ENCODE measurements around the gene KHDRBS2. TPM values are rescaled to one million over a fixed set of nuclear protein-coding genes. Genes with fewer than 3 reads are reported as not detected.

Gene KHDRBS2
- total RNA-seq, 1 donor from 2014 or later = not detected

DNA sequence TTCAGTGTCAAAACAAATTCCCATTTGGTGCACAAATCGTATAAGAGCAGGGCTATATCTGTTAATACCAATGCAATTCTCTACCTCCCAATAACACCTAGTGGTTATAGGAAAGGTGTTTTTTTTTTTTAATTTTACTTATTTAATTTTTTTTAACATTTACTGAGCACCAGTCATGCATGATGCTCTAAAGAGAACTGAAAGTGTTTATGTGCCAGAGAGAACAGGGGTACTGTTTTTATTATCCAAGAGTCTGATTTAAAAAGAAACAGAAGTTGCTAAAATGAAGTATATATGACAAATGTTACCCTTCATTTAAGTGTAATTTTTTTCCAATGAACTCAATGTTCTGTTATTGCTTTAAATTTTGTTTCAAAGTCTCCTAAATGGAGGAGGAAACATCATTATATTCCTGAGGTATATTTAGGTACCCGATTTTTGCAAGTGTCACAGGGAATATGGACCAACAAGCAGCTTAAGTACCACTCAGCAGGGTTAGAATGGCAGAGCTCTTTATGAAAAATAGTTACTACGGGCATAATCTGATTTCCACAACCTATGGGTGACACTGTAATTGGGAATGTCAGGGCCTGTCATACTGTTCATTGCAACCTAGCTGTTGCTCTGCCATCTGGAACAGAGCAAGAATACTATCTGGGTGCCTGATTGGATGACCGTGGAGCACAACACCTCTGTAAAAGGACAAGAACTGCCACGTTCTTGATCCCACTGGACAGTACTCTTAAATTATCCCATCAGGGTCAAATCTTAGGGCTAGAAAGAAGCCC lies 195.4 kb downstream of the KHDRBS2 start:
- TF ChIP-seq, protein P1, sequence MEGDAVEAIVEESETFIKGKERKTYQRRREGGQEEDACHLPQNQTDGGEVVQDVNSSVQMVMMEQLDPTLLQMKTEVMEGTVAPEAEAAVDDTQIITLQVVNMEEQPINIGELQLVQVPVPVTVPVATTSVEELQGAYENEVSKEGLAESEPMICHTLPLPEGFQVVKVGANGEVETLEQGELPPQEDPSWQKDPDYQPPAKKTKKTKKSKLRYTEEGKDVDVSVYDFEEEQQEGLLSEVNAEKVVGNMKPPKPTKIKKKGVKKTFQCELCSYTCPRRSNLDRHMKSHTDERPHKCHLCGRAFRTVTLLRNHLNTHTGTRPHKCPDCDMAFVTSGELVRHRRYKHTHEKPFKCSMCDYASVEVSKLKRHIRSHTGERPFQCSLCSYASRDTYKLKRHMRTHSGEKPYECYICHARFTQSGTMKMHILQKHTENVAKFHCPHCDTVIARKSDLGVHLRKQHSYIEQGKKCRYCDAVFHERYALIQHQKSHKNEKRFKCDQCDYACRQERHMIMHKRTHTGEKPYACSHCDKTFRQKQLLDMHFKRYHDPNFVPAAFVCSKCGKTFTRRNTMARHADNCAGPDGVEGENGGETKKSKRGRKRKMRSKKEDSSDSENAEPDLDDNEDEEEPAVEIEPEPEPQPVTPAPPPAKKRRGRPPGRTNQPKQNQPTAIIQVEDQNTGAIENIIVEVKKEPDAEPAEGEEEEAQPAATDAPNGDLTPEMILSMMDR (conservative IDR thresholded peaks at IDR 0.05; ENCODE audit: low read depth, low read length) = no peak
- no peak for DNase-seq (ENCODE audit: low read depth)

DNA sequence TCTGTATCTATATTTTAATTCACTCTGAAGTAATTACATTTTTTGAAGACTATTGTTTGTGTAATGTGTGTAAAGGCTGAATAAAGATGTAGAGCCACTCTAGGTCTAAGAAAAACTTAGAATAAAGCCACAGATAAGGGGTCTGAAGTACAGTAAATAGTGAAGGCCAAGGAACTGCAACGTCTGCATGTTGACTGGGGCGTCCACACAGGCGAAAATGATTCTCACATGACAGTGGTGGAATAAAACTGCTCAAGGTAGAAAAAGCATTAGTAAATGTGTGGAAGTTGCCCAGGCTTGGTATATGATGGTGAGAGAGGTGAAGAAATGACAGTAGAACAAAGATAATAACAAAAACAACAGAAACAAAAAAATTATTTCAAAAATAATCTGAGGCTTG lies 196.2 kb downstream of the KHDRBS2 start:
- no peak overlapping the region for H3K4me3 ChIP-seq (ENCODE audit: low read depth, low read length)
- DNase-seq (ENCODE audit: low read depth) = no peak
- TF ChIP-seq, protein P1 (conservative IDR thresholded peaks at IDR 0.05; ENCODE audit: low read depth, low read length) = no peak

More for the DNA sequence above, 195.4 kb downstream of the KHDRBS2 start:
- H3K4me3 ChIP-seq (ENCODE audit: low read depth, low read length) = no peak overlapping the region

DNA sequence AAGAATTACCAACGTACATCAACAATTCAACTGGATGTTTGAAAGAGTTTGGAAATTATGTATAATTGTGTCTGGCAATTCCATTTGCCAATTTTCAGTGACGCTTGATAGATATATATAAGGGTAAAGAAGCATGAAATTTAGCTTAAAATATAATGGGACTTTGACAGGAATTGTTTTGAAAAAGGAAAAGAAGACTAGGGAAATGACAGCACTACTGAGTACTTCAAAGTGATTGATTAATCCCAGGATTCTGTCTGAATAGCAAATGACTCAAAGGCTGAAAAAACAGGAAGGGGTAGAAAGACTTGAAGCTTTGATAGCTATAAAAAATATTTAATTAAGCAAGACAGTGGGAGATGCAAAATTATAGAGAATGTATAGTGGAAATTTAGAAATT lies 200.0 kb downstream of the KHDRBS2 start:
- no peak overlapping the region for H3K4me3 ChIP-seq (ENCODE audit: low read depth, low read length)
- DNase-seq (ENCODE audit: low read depth) = no peak
- TF ChIP-seq, protein P1 (conservative IDR thresholded peaks at IDR 0.05; ENCODE audit: low read depth, low read length) = no peak

DNA sequence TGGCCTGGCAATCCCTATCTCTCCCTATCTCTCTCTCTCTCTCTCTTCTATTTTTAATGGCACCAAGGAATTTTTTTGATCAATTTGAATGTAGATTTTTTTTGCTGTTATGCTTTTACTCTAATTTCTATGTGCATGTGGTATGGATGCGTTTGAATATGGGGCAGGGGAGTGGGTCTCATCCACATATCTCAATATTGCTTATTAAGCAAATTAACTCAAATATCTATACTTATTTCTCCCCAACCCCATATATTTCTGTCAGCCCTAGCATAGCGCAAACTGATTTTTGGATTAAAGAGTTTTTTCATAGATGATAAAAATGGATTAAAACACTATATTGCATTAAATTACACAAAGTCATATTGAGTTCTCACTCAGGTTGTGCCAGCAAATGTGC lies 210.2 kb downstream of the KHDRBS2 start:
- H3K4me3 ChIP-seq (ENCODE audit: low read depth, low read length) = no peak overlapping the region
- DNase-seq (ENCODE audit: low read depth) = no peak
- TF ChIP-seq, protein P1 (conservative IDR thresholded peaks at IDR 0.05; ENCODE audit: low read depth, low read length) = no peak

DNA sequence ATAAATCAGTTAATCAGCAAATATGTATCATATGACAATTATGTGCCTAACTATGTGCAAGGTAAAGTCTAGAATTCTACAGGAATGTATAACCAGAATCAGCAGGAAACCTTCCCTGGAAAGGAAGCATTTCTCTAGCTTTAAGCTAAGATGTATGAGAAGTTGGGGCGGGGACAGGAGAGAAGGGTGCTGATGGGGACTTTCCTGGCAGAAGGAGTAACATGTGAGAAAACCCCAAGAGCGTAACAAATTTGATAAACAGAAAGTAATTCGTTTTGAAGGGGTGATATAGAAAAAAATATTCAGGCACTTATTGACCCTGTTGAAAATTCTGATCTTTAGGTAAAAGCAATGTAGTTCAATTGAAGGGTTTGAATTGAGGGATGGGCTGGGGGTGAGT lies 226.1 kb downstream of the KHDRBS2 start:
- TF ChIP-seq, protein P1 (conservative IDR thresholded peaks at IDR 0.05; ENCODE audit: low read depth, low read length) = no peak
- DNase-seq (ENCODE audit: low read depth) = no peak
- no peak overlapping the region for H3K4me3 ChIP-seq (ENCODE audit: low read depth, low read length)

DNA sequence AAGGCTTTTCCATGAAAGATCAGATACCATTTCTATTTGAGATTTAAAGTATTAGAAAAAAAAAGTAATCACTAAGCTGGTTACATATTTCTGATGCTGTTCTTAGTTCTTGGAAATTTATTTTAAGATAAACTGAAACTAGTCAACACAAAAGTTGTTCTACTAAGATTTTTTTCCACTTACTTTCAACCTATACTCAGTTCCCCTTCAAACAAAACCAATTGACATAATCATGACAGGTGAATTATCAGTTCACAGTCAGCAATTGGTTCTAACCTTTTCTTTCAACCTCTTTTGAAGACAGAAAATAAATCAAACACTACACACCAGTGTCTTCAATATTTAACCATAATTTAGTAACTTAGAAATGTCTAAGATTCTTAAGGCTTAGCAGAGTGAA lies 228.7 kb downstream of the KHDRBS2 start:
- DNase-seq (ENCODE audit: low read depth) = no peak
- H3K4me3 ChIP-seq (ENCODE audit: low read depth, low read length) = no peak overlapping the region
- TF ChIP-seq, protein P1 (conservative IDR thresholded peaks at IDR 0.05; ENCODE audit: low read depth, low read length) = no peak

DNA sequence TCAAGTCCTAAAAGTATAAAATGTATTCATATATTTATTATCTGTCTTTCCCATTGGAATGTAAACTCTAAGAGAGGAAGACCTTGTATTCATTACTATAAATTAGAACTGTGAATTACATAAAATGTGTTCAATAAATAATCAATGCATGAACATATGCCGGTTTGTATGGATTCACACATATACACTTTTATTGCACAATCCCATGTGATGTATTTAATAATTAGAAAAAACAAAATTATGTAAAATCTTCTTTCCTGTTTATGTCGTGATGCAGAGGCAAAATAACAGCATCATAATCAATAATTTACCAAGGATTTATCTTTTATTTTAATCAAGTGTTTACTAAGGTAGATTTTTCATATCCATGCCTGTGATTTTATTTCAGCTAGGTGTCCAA lies 240.5 kb downstream of the KHDRBS2 start:
- TF ChIP-seq, protein P1 (conservative IDR thresholded peaks at IDR 0.05; ENCODE audit: low read depth, low read length) = no peak
- no peak overlapping the region for H3K4me3 ChIP-seq (ENCODE audit: low read depth, low read length)
- no peak for DNase-seq (ENCODE audit: low read depth)

Data from epithelial cell of proximal tubule (primary cell).